GM12874 (cell line): ENCODE results near the gene CHRM4.

Experiments
- TF ChIP-seq, protein P1 (sequence below): IDR thresholded peaks from 2 replicates; pipeline ENCODE4 v1.5.1; 2011; ENCODE audit warnings: low read depth, mild to moderate bottlenecking, control low read depth, low read length, moderate library complexity; ENCODE audit not compliant: insufficient read depth

The CHRM4 gene

DNA sequence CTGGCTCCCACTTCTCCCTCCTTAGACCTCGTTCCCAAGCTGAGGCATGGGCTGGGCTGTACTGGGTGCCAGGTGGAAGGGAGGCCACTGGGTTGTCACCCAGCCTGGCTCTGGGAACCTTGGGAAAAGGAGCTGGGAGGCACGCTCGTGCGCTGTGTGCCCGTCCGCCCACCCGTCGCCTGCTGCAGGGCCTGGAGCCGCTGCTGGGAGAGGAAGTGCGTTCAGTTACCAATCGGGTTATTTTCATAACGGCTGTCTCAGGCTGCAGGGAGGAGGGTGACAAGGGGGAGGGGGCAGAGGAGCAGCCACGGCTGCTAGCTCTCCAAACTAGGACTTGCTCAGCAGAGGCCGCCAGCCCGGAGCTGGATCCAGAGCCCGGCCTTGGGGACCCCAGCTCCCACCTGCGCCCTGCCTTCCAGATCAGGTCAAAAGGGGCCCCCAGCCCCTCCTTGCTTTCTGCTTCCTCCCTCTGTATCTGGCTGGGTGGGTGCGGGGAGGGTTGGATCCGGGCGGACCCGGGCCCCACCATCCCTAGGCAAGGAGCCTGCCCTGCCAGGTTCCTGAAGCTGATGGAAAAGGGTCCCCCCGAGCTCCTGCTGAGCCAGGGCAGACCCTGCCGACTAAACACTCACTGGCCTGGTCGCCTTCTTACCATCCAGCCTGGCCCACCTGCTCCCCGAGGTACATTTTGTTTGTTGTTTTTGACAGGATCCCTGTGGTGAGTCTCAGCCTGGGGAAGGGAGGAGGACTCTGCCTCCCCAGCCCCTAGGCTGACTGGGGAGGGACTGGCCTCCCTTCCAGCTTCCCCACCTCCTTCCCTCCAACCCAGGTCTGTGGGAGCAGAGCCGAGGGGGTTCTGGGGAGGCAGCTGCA lies 30.1 kb downstream of the CHRM4 start:
- TF ChIP-seq, protein P1, sequence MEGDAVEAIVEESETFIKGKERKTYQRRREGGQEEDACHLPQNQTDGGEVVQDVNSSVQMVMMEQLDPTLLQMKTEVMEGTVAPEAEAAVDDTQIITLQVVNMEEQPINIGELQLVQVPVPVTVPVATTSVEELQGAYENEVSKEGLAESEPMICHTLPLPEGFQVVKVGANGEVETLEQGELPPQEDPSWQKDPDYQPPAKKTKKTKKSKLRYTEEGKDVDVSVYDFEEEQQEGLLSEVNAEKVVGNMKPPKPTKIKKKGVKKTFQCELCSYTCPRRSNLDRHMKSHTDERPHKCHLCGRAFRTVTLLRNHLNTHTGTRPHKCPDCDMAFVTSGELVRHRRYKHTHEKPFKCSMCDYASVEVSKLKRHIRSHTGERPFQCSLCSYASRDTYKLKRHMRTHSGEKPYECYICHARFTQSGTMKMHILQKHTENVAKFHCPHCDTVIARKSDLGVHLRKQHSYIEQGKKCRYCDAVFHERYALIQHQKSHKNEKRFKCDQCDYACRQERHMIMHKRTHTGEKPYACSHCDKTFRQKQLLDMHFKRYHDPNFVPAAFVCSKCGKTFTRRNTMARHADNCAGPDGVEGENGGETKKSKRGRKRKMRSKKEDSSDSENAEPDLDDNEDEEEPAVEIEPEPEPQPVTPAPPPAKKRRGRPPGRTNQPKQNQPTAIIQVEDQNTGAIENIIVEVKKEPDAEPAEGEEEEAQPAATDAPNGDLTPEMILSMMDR, result no peak

DNA sequence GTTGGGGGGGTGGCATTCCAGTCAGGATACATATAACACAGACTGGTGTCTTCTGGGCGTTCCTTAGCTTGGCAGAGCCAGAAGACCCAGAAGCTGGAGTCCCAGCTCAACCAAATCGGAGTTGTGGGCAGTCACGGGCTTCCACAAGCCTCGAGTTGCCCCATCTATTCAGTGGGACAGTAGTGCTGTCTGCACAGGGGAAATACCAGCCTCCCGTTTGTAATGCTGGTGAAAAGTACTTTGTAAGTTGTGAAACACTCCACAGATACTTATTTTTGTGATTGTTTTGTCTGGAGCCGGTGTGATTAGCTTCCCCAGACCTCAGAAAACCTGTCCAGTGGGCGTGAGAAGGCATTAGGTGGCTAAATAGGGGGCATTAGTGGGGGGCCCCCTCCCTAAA lies 30.7 kb downstream of the CHRM4 start:
- TF ChIP-seq, protein P1, result no peak

DNA sequence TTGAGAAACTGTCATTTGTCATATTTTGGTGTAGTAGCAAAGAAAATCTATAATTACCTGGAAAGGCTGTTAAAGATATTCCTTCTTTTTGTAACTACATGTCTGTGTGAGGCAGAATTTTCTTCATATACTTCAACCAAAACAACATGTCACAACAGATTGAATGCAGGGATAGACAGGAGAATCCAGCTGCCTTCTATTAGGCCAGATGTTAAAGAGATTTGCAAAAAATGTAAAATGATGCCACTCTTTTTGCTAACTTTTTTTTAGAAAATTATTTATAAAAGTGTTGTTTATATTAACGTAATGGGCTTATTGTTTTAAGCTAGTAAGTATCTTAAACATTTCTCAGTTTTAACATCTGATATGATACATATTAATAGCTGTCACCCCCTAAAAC lies 31.6 kb downstream of the CHRM4 start:
- TF ChIP-seq, protein P1, result no peak

DNA sequence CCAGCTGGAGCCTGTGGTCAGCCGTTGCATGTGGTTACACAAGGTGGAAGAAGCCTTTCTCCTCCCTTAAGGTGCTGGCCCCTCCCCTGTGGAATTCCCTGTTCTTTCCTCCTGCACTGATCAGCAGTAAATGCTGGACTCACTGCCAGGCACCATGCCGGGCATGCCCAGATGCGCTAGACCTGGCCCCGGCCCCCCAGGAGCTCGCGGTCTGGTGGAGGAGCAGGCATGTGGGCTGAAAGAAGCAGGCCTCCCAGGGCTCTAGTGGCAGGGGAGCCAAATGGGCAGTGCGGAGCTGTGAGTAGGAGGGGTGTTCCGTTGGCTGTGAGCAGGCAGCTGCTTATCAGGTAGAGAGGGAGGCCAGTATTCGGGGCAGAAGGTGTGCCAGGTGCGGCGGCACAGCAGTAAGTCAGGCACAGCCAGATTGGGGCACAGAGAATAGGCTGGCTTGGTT lies 34.1 kb downstream of the CHRM4 start:
- TF ChIP-seq, protein P1, result no peak

DNA sequence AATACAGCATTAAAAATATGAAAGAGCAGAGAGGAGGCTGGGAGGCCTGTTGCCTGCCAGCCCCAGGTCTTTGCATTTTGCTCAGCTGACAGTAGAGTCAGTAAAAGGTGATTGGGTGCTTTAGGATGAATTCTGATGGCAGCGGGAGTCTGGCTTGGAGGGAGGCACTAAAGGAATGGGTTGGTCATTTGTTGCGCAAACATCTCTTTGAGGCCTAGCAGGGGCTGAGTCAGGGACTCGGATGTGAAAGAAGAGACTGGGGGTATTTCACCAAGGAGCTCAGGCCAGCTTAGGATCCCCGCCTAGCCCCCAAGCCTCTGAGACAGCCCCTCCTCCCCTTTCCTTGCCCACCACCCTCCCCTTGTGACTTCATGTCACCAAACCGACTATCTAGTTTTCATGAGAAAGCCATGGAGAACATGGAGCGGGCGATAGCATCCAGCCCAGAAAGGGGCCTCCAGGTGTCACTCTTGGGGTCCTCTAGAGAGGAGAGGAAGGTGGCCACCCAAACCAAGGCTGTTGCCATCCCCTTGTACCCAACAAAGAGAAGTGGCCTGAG lies 34.6 kb downstream of the CHRM4 start:
- TF ChIP-seq, protein P1, result no peak

DNA sequence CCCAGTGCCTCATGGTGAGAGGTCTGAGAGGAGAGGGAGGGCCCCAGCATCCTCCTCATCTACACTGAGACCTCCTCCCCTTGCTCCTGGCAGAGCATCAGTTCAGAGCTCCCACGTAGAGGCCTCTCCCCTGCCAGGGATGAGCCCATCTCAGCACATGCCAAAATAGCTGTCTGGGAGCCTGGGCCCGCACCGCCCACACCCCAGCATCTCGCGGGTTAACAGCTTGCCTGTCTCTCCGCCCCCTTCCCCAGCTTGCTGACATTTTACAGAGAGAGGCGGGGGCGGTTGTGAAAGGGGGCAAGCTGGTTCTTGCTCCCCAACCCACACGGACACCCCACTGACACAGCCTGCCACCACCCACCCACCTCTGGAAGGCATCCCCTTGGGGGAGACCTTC lies 37.9 kb downstream of the CHRM4 start:
- TF ChIP-seq, protein P1, result no peak

DNA sequence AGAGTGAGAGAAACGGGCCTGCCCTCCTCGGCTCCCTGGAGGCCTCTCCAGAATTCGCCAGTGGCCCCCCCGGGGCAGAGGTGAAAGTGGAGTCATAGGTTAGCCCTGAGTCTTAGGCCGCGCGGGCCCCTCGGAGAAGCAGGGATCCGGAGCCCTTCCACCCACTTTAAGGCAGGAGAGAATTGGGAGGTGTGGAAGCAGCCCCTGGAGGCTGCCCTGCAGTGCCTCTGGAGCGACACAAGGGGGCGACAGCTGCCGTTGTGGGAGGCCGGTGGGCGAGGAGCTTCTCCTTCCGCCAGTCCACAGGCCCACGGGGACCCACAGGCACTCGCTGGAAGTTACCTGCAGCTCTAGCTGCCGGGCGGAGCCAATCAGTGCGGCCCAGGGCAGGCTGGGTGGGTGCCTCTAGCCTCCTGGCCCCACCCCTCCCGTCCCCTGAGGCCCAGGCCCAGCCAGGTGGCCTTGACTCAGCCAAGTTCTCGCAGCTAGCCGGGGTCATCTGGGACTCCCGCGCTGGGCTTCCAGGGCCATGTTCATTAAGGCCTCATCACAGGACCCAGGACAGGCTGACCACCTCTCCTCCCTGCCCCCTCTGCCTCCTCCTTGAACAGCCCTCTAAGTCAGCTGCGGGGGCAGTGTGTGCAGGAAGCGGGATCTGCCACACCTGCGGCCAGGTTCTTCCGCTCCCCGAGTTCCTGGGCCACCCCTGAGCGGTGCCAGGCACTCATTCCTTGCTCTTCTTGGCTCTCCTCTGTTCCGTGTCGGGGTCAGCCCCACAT lies 39.3 kb downstream of the CHRM4 start:
- TF ChIP-seq, protein P1, result peak; percentile 95
